ENCODE data around the gene SH3RF2. TPM values are rescaled to one million over a fixed set of nuclear protein-coding genes. Genes with fewer than 3 reads are reported as not detected.

SH3RF2 gene
- total and polyA plus RNA-seq, 10 of the 15 experiments (the other 5 are each of a cell fraction or from before 2014, with no cell fraction given), result 0.15 TPM; not detected in 9

- FAIRE-seq, result no peak
Observed at GRCh38 chr5:146111409-146111808, 175.0 kb downstream of the SH3RF2 start.

More at GRCh38 chr5:146111409-146111808, 175.0 kb downstream of the SH3RF2 start:
- TF ChIP-seq ZNF217 (IDR thresholded peaks at IDR 0.05) (no peak), CUX1 (IDR thresholded peaks at IDR 0.05; ENCODE audit: insufficient replicate concordance, low read depth, low read length) (no peak), PAX5 (IDR thresholded peaks at IDR 0.05; ENCODE audit: borderline replicate concordance, low read depth, low read length) (no peak), HDAC2 (IDR thresholded peaks at IDR 0.05) (no peak), CHD1 (IDR thresholded peaks at IDR 0.05; ENCODE audit: low read depth, low read length) (no peak), PBX3 (IDR thresholded peaks at IDR 0.05; ENCODE audit: insufficient replicate concordance, low read depth, low read length) (no peak), USF2 (IDR thresholded peaks at IDR 0.05; ENCODE audit: borderline replicate concordance, low read depth, low read length) (no peak), CHD2 (IDR thresholded peaks at IDR 0.05; ENCODE audit: borderline replicate concordance, low read depth, low read length) (no peak), ZNF622 (IDR thresholded peaks at IDR 0.05) (no peak), KDM1A (IDR thresholded peaks at IDR 0.05; ENCODE audit: borderline replicate concordance) (no peak), JUNB (IDR thresholded peaks at IDR 0.05) (no peak), WRNIP1 (IDR thresholded peaks at IDR 0.05; ENCODE audit: borderline replicate concordance, low read depth, low read length) (no peak), ZZZ3 (IDR thresholded peaks at IDR 0.05; ENCODE audit: control insufficient read depth, insufficient read length, low read depth) (no peak), ESRRA (IDR thresholded peaks at IDR 0.05; ENCODE audit: low read length) (no peak)
- no peaks in the 10 kb centered on the region for H3K79me2 ChIP-seq (ENCODE audit: control insufficient read depth, insufficient read depth, low read length)
- RAD21 ChIA-PET (ENCODE audit: unreplicated experiment), result interaction anchor here (0.6 kb wide), 1 partner anchor 25 kb away, joined by 4 read pairs; no protein-coding TSS in a partner anchor
- no peaks in the 10 kb centered on the region for H3K4me1 ChIP-seq (ENCODE audit: control insufficient read depth, insufficient read depth, low read length)
- H3K36me3 ChIP-seq (ENCODE audit: control insufficient read depth in 2 of 2, insufficient read depth in 2 of 2, low read length in 1 of 2), result peaks cover 0 to 6% of the 10 kb centered on the region in 2 experiments; a peak in 1 of 4 replicates
- POLR2A ChIA-PET, result no interaction called here
- H3K9me3 ChIP-seq (replicated peaks; ENCODE audit: control insufficient read depth, insufficient read depth, low read length), result no peaks in the 10 kb centered on the region
- ATAC-seq (no peak), DNase-seq (ENCODE audit: low read depth, low spot score) (no peak)
- intact Hi-C loops (cut with micrococcal nuclease; ENCODE audit: unreplicated experiment), result no loop called here
- H4K20me1 ChIP-seq (ENCODE audit: control insufficient read depth, insufficient read depth), result no peaks in the 10 kb centered on the region
- no TSS peak for BruUV-seq (replicated peaks)
- H2AFZ ChIP-seq (ENCODE audit: control insufficient read depth, low read depth, low read length), result no peak overlapping the region
- no peak overlapping the region for H3K9ac ChIP-seq (ENCODE audit: control insufficient read depth, insufficient read depth, low read length)
- no peak overlapping the region for H3K4me3 ChIP-seq
- CTCF ChIA-PET, result no interaction called here
- SMC1A ChIA-PET (ENCODE audit: uncharacterized antibody, unreplicated experiment), result interaction anchor here (0.6 to 3.0 kb wide), 2 partner anchors 19 to 283 kb away, joined by 3 to 8 read pairs; no protein-coding TSS in a partner anchor
- 56% methylated on average over 1 of the region's 1 CpG for WGBS (ENCODE audit: insufficient coverage, insufficient replicate concordance, low lambda C conversion rate, missing lambda C conversion rate)
- H3K27ac ChIP-seq (ENCODE audit: control insufficient read depth, insufficient read depth), result no peak overlapping the region
- no peak overlapping the region for H3K4me2 ChIP-seq (ENCODE audit: control insufficient read depth, insufficient read depth)
- in situ Hi-C loops (cut with MboI), result no loop called here
- H3K27me3 ChIP-seq (replicated peaks in 1 of 2; ENCODE audit: control insufficient read depth in 2 of 2, insufficient read depth in 2 of 2, low read length in 1 of 2), result no peaks in the 10 kb centered on the region

All from GM12878 (cell line).